HG03159 (cell line): ENCODE data around the gene NTRK2.
"Not testable (repeated sequence)": the region's sequence is repeated elsewhere in the genome, so short reads cannot be mapped to it uniquely, and the experiment has no call there.

Source experiments
- ATAC-seq: cut with Tn5 transposase; IDR thresholded peaks from one replicate; pipeline ENCODE4 v1.9.1; 2021; ENCODE audit warnings: mild to moderate bottlenecking, moderate library complexity; ENCODE audit not compliant: unreplicated experiment

Gene NTRK2

DNA sequence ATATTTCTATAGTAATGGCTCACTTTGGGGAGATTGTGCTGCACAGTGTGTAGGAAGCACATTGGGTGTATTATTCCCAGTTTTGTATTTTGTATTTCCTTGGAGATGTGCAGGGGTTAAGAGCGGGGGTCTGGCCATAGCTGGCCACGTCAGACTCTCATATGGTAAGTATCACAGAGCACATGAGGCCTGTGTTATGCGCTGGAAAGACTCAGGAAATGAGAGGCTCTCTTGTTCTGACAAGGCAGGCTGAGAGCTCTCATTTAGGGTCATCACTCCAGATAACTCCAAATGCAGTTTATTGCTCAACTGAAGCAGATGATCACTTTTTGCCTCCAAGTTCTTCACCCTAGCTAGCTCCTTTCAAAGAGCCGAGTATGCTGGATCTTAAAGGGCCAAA, 205.7 kb downstream of the NTRK2 start:
- ATAC-seq = no peak

DNA sequence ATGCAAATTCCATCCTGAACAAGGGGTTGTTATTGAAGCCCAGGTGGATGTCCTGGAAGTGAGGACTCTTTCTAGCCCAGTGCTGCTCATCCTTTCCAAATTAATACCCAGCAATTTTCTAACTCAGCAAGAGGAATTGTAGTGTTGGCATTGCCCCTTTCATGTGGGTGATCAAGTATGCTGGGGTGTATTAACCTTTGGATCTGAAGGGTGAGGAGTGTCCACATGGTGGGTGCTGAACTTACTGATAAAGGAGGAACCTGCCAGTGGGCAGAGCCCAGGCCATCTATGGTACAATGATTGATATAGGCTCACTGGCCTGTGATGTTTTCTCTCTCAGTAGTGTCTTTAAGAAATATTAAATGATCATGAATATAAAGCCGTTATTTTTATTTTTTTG, 210.1 kb downstream of the NTRK2 start:
- ATAC-seq = no peak

DNA sequence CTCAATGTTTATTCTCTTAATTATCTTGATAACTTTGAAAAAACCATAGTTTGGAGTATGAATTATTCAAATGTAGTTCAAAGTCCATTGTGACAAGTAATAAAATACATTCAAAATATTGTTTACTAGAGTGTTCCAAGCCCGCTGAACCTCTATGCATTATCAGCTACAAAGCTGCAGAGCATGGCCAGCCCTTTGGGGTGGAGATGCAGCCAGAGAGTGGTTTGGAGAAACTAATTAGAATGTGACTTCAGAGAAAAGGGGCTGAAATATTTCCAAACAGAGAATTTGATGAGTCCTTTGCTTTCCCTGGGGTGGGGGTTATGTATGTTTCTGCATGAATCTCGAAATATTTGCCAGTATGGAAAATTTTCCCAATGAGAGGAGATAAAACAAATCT, 211.3 kb downstream of the NTRK2 start:
- no peak for ATAC-seq

DNA sequence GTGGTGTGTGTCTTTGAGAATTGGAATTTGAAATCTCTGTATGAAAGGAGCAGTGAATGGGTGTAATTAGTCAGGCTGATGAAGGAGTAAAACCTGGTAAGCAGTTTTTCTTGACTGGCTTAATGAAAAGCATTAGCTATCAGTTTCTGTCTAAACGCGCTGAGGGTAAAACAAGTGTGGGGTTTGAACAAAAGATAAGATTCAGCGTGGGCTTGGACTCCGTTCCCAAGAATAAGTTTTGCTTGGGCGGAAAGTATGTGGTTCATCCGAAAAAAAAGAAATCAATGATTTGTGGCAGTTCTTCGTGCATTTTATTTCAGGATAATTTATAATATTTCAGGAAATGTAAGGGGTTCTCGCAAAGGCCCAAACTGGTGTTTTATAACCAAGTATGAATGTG, 217.3 kb downstream of the NTRK2 start:
- no peak for ATAC-seq

- no peak for ATAC-seq
Measured at GRCh38 chr9:84891924-84892323, 222.4 kb downstream of the NTRK2 start.

GRCh38 chr9:84893419-84894128, 224.0 kb downstream of the NTRK2 start:
- no peak for ATAC-seq

DNA sequence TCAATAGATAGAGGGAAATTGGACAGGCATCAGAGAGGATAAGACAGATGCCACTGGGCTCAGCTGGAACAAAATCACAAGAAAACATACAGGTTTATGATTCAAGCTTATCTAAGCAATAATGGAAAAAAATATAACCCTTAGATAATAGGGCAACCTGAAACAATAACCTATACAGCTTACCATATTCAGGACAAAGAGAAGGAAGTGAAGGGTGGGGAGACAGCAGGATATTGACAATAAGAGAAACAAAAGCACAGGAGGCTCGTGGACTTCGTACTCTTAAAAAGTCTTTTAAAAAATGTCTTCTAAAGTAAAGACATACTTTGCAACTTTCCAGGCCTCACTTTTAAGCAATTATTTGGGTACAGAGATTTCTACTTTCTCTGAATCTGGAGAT, 225.3 kb downstream of the NTRK2 start:
- no peak for ATAC-seq

- no peak for ATAC-seq
Measured at GRCh38 chr9:84897362-84898094, 228.0 kb downstream of the NTRK2 start.

- no peak for ATAC-seq
Measured at GRCh38 chr9:84898188-84898587, 228.7 kb downstream of the NTRK2 start.

GRCh38 chr9:84898618-84899017, 229.1 kb downstream of the NTRK2 start:
- ATAC-seq = not testable (repeated sequence)

DNA sequence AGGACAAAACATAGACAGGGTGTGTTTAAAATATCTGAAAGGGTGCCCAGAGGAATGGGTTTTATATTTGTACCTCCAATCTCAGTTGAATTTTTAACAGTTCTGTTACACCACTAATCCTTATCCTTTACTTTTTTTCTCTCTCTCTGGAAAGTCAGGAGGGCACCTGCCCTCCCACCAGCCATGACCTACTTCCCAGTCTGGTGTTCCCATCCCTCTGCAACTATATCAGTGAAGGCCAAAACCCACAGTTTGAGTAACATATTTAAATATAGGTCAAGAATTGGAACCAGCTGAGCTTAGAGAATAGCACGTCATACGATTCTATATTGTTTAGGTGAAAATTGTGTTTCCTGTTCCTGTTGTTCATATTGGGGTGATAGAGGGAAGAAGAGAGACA, 229.8 kb downstream of the NTRK2 start:
- no peak for ATAC-seq

DNA sequence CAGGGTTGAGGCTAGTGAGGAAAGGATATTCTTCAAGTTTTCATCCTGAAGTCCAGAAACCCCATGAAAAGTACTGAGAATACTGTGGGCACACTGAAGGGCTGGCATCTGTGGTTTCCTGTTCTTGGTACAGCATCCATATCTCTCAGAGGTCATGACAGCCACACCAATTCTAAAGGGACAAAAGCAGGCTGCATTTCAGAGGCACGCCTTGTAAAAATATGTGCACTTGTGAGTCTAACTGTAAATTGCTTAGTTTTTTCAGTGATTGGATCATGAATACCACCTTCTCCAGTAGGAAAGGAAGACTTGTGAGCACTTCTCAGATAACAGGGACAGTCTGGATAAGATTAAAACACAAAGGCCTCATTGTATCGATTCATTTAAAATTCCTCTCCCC, 230.9 kb downstream of the NTRK2 start:
- no peak for ATAC-seq

DNA sequence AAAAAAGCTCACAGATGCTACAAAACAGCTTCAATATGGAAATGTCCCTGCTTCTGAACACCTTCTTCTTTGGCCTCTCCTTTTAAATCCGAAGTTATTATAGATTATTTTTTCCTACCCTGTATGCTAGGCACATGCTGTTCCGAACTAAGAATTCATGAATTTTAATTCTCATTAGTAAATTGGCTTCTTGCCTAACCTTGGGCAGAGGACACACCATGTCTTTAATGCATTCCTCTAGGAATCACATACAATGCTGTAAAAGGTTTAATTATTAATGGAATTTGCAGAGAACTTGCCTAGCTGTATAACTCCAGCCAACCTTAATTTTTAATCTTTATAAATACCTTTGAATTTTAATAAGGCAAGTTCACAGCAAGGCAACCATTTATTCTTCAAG, 234.4 kb downstream of the NTRK2 start:
- ATAC-seq = no peak

DNA sequence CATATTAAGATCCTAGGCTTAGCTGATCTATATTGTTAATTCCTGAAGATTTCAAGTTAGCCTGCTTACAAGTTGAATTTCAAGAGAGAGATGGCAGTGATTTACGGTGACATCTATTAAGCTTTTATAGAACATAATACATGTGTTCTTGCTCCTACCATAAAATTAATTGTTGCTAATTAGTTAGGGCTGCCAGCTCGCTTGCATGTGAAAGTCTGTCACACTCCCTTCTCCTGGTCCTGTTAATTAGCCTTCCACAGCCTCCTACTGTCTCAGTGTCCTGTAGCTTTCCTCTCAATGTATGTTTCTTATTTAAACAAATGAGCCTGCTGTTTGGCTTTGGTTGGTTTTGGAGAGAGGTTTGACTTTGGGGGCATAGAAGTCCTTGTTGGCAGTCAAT, 247.2 kb downstream of the NTRK2 start:
- no peak for ATAC-seq

- ATAC-seq = no peak
Measured at GRCh38 chr9:84917366-84918070, 248.0 kb downstream of the NTRK2 start.

DNA sequence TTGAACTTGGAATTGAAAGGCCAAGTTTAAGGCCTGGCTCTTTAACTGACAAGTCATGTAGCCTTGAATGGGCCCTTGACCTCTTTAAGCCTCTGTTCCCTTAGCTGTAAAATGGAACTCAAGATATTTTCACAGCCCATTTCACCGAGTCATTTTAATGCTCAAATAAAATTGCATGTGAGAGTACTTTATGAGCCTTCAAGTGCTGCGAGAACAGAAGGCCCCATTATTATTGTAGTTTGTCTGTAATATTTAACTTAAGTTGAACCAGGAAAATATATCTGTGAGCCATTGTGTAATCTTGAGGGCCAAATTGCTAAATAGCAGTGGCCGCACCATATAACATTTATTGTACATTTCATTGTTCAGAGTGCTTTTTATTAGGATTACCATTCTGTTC, 249.9 kb downstream of the NTRK2 start:
- no peak for ATAC-seq

- ATAC-seq = no peak
Measured at GRCh38 chr9:84921175-84921574, 251.6 kb downstream of the NTRK2 start.

DNA sequence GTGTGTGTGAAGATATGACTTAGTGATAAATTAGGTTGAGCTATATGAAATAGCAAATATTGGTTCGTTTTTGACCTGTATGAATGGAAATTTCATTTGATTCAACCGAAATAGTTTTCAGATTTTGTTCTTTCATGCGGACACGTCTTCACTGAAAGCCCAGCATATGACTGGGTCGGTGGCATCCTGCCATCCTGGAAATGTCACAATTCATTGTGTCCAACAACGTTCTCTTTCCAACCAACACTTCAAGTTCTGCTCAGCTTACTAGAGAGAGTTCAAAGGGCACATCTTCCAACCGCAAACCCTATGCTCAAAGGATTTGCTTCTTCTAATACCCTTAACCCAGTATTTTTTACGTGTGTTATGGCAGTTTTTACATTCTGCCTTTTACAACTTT, 252.5 kb downstream of the NTRK2 start:
- ATAC-seq = no peak

GRCh38 chr9:84924266-84924665, 254.7 kb downstream of the NTRK2 start:
- ATAC-seq = no peak

DNA sequence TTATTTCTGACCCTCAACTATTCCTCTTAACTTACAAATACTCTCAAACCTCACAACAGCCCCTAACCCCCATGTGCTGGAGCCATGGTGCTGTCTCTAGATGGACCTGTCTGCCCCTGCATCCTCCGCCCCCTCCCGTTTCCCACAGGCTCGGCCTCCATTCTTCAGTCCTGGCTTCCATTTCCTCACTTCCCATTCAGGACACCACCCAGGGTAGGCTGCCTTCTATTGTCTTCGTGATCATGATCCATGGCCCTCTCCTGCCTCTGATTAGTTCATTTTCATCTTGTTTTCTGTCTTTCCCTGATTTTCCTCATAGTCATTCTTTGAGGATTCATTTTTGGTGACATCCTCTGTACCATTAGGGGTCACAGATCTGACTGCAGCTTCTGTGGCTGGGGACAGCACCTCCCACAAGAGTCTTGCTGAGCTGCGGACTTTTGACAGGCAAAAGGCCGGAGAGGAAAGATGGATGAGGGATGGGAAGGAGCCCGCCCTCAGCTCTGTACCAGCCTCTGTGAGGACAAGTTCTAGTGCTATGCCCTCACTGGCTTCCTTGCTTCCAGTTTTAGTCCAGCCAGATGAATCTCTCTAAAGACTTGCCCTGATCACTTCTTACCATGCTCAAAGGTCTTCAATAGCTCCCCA, 255.8 kb downstream of the NTRK2 start:
- ATAC-seq = no peak

DNA sequence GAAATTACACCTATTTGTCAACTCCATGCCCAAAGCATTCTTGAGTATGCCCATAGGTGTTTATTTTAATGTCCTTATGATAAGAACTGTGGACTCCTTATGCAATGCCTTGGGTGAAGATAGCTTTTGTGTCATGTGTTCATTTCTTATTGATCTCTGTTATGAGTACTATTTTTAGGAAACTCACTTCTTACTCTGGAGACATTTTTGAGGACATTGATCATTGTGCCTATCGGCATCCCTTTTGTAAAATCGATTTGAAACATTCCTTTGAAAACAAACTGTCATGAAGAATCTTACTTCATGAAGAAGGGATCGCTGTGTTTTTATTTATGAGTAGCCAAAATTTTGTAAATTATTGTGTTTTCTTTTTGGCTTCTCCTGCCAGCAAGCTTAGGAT, 257.3 kb downstream of the NTRK2 start:
- ATAC-seq = no peak

GRCh38 chr9:84928419-84928818, 258.9 kb downstream of the NTRK2 start:
- ATAC-seq = no peak
